GM19328 (cell line): ENCODE results near the gene ESRP2.
A peak's percentile ranks its signal among the peaks of the same experiment; 100 is the strongest.

ENCODE experiments used
- ATAC-seq: cut with Tn5 transposase; IDR thresholded peaks from one replicate; pipeline ENCODE4 v1.9.1; 2021; ENCODE audit warnings: mild to moderate bottlenecking, moderate library complexity; ENCODE audit not compliant: unreplicated experiment

ESRP2 gene

DNA sequence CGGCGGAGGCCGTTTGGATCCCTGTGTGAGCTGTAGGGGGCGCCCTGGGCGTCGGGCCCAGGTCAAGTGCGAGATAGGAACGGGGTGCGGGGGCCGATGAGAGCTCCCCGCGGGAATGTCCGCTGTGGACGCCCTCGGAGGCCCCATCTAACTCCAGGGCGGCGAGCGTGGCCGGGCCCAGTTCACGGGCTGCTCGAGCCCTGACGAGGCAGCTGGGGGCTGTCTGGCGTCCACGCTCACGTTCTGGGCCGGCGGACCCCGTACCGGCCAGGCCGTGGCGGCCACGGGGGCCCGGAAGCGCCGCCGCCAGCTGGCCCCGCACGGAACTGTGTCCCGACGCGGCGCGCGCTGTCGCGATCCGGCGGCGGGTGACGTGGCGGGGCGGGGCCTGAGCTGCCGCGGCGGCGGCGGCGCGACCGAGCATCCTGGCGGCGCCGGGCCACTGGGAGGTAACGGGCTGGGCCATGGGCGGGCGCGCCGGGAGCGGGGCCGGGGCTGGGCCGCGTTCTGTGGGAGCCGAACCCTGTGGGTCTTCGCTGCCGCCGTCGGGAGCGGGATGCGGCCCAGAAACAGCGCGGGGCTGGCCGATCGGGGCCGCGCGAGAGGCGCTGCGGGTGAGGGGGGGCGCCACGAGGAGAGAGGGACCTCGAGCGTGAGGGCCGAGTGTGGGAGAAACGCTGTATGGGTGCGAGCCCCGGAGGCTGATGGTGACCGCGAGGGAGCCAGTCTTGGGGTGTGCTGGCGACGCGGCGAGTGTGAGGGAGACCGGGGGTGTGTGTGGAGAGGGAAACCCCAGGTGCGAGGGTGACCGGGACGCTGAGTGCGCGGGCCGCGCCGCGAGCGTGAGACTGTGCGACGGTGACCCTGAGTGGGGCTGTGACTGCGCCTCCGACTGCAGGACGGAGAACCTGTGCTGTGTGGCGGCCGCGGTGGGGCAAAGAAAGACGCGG lies 28.5 kb upstream of the ESRP2 start, which contains the start of gene SLC7A6:
SLC7A6 (plus strand) TSS at position 399 of the 950 bp plus-strand sequence. CDS start 10,201 bp downstream, outside the sequence.
- peak; percentile 52 for ATAC-seq

DNA sequence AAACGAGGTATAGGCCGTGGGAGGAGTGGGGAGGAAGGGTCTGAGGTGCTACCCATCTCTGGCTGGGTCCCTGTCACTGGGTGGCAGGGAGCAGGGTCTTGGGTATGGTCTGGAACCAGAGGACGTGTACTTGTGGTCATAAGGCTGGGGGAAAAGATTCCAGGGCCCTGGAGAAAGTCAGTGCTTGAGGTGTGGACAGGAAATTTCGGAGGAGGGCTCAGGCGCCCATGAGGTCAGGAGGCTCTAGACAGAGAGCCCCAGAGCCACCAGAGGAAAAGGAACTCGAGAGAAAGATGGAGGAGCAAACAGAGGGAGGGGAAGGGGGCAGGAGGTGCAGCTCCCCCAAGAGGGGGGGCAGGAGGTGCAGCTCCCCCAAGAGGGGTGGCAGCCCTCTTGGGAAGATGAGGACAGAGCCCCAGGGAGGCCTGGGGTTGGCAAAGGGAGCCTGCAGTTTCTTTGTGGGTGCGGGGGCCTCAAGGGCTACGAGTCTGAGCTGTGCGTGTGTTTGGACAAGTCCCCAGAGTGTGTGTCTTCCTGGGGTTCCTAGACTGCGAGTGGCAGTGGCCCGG lies 27.7 kb upstream of the ESRP2 start:
- peak; percentile 6 for ATAC-seq

DNA sequence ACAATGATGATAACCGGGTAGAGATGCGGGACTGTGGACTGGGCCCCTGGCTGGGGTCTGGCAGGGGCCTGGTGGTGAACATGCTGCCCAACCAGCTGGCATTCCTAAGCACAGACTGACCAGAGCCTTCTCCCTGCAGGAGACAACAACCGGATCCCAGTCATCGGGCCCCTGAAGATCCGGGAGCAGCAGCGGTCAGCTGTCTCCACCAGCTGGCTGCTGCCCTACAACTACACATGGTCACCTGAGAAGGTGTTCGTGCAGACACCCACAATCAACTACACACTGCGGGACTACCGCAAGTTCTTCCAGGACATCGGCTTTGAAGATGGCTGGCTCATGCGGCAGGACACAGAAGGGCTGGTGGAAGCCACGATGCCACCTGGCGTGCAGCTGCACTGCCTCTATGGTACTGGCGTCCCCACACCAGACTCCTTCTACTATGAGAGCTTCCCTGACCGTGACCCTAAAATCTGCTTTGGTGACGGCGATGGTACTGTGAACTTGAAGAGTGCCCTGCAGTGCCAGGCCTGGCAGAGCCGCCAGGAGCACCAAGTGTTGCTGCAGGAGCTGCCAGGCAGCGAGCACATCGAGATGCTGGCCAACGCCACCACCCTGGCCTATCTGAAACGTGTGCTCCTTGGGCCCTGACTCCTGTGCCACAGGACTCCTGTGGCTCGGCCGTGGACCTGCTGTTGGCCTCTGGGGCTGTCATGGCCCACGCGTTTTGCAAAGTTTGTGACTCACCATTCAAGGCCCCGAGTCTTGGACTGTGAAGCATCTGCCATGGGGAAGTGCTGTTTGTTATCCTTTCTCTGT lies 23.3 kb upstream of the ESRP2 start:
- no peak for ATAC-seq

DNA sequence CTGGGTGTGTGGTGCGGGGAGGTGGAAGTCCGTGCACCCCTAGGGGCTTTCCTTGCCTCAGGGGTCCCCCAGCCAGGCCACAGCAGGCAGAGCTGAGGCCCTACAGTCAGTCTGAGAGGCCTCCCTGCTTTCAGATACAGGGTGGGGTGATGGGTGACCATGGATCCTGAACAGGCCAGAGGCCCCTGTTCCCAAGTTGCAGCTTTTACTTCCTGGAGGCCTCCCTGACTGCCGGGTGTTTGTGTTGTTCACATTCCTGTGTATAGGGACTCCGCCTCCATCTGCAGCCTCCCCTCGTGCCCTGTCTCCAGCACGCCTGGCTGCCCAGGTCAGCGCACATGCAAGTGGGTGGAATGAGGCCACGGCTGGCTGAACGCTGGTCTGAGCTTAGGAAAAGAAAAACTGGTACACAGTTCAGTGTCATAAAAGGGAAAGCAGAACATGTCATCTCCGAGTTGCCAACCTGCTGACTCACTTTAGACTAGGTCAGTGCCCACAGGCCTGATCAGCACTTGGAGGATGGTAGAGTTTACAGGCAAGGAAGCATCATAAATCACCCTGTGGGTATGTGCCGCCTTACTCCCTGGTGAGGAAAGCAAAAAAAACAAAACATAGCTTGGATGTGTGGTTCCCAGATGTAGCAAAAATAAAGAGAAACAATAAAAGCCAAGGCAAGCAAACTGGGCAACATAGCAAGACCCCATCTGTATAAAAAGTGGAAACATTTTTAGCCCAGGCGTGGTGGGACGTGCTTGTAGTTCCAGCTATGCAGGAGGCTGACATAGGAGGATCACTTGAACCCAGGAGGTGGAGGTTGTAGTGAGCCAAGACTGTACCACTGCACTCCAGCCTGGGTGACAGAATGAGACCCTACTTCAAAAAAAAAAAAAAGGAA lies 22.2 kb upstream of the ESRP2 start:
- no peak for ATAC-seq

DNA sequence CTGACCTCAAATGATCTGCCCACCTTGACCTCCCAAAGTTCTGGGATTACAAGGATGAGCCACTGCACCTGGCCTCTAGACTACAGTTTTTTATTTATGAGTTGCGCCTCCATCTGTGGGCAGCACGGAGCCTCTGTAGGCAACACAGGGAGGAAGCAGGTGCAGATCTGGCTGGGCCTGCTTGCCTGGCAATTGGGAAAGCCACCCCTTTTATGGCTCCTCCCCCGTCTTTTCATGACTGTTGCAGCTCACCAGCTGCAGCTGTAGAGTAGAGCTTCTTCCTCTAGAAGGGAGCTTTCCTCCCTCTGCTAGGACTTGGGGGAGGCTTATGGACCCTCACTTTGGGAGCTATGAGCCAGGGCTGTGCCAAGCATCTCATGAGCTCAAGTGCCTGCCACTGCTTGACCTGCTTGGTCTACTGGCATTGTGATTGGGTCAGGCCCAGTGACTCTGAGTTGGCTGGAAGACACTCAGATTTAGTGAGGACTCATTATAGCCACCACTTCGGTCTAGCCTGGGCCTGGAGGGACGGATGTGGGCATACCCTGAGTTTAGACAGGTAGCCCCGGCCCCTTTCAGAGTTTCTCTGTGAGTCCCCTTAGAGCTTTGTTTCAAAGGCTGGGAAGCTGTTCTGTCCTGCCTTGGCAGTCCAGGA lies 21.5 kb upstream of the ESRP2 start:
- ATAC-seq = no peak

DNA sequence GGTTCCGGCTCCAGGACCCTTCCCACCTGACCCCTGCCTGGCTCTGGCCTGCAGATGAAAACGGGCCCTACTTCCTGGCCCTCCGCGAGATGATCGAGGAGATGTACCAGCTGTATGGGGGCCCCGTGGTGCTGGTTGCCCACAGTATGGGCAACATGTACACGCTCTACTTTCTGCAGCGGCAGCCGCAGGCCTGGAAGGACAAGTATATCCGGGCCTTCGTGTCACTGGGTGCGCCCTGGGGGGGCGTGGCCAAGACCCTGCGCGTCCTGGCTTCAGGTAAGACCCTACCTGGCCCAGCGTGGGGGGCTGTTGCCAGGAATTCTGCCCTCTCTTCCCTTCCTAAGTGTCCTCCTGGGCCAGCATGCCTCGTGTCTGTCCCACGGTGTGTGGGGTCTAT lies 19.8 kb upstream of the ESRP2 start:
- no peak for ATAC-seq

DNA sequence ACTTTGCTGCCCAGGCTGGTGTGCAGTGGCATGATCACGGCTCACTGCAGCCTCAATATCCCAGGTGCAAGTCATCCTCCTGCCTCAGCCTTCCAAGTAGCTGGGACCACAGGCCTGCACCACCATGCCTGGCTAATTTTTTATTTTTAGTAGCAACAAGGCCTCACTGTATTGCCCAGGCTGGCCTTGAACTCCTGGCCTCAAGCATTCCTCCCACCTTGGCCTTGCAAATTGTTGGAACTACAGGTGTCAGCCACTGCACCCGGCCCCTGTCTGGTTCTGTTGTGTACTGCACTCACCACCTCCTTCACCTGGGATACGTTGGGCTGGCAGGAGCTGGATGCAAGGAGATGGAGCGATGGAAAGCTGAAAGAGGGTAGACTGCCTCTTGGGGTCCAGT lies 17.8 kb upstream of the ESRP2 start:
- ATAC-seq = no peak

DNA sequence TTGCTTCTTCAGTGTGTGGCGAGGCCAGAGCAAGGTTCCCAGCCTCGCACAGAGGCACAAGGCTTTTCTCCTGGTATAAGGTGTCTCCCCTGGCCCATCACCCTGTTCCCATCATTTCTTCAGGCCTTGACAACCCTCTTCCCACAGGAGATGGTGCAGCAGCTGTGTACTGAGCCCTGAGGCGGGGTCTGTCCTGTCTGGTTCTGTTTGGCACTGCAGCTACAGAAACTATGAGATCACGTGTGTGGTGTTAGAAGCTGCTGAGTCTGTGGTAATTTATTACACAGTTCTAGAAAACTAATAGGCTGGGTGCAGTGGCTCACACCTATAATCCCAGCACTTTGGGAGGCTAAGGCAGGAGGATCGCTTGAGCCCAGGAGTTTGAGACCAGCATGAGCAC lies 16.5 kb upstream of the ESRP2 start:
- no peak for ATAC-seq

DNA sequence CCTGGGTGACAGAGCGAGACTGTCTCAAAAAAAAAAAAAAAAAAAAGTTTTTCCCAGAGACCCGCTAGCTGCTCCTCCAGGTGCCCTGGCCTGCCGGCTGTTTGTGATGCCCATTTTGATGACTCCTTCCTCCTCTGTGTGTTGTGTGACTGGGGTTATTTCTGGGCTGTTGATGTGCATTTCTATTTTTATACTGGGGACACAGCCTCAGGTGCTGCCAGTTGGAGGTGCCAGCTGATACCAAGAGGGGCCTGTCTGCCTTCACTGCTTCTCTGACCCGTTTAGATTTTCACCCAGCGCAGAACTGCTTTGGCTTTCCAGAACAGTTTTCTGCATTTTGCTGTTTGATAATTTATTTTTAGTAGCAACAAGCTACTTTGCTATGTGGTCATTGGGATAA lies 15.9 kb upstream of the ESRP2 start:
- ATAC-seq = no peak

DNA sequence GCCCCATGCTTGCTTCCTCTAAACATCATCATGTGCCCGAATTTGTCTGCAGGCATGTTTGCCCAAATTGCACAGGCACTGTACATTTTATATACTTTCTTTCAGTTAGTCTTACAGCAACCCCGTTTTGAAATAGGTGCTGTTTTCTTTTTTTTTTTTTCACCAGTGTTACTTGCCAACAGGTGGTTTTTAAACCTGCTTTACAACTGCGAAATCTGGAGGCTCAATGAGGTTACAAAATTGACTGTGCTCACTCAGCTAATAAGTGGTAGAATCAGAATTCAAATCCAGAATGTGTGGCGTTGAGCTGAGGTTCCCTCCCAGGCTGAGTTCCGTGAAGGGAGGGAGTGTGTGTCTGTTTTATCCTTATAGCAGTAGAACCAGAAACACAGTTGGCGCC lies 15.0 kb upstream of the ESRP2 start:
- ATAC-seq = no peak

DNA sequence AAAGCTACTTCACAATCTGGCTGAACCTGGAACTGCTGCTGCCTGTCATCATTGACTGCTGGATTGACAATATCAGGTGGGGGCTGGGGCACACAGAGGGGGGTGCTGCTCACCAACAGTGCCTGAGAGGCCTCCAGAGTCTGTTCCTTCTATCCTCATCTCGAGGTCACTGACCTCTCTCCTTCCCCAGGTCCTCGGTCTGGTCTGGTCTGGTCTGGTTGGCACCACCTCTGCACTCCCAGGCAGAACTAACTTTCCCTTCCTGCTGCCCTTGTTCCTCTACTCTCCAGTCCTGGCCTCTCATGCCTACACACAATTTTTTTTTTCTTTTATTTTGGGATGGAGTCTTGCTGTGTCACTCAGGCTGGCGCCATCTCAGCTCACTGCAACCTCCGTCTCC lies 13.4 kb upstream of the ESRP2 start:
- ATAC-seq = no peak

DNA sequence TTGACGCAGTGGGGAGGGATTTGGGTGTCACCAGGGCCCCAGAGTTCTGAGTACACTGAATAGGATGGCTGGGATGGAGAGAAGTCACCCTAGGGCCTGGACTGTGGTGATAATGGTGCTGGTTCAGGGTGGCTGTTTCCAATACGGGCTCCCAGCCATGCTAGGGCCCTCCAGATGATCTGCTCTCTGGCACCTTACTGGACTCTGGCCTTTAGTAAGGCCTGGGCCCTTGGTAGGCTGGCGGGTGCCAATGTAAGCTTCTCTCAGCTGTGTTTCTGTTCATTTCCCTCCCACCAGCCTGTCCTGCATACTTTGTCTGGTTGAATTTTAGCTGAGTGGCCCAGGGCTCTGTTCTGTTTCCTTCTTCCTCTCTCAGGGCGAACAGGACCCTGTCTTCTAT lies 12.0 kb upstream of the ESRP2 start:
- ATAC-seq = no peak

DNA sequence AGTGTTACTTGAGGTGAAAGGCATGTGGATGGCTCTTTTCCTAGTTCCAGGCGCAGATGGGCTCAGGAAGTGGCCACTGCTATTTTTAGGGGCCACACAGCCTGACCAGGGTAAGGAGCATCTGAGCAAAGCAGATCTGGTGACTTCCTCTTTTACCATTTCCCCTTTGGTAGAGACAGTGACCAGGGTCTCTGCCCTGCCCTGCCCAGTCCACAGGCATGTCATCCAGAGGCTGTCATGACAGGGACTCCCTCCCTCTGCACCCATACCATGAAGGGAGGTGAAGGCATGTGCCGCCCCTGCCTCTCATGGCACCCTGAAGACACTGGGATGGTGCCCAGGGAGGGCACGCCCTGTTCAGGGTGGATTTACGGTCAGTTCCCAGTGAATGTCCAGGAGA lies 11.5 kb upstream of the ESRP2 start:
- ATAC-seq = no peak

DNA sequence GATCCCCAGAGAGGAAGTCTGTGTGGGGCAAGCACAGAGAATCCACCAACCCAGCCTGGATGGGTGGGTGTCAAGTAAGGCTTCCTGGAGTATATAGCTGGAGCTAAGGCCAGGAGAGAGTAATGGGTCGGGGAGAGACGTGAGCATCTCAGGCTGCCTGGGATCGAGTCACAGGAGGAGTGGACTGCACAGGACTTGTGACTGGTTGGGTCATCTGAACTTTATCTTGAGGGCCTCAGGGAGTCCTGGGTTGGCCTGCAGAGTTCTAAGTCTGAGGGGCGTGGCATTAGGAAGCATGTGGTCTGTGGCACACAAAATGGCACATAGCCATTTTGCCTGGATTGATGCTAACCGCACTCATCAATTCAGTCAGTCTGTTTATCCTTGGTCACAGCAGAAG lies 10.7 kb upstream of the ESRP2 start:
- ATAC-seq = no peak

DNA sequence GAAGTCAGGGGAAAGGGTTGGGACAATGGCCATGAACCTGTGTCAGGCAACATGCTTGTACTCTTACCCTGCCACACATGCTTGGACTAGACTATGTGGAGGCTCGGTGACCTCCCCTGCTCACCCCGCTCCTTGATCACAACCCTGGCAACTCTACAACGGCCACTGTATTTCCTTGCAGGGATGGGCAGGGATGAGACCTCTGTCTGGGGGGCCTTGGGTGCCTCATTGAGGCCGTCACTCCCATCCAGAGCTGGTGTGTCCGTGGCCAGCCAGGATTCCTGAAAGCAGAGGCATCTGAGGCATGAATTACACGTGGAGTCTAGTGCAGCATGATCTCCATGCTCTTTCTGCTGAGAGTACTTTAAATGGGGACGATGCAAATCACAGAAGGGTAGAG lies 10.2 kb upstream of the ESRP2 start:
- ATAC-seq = no peak

DNA sequence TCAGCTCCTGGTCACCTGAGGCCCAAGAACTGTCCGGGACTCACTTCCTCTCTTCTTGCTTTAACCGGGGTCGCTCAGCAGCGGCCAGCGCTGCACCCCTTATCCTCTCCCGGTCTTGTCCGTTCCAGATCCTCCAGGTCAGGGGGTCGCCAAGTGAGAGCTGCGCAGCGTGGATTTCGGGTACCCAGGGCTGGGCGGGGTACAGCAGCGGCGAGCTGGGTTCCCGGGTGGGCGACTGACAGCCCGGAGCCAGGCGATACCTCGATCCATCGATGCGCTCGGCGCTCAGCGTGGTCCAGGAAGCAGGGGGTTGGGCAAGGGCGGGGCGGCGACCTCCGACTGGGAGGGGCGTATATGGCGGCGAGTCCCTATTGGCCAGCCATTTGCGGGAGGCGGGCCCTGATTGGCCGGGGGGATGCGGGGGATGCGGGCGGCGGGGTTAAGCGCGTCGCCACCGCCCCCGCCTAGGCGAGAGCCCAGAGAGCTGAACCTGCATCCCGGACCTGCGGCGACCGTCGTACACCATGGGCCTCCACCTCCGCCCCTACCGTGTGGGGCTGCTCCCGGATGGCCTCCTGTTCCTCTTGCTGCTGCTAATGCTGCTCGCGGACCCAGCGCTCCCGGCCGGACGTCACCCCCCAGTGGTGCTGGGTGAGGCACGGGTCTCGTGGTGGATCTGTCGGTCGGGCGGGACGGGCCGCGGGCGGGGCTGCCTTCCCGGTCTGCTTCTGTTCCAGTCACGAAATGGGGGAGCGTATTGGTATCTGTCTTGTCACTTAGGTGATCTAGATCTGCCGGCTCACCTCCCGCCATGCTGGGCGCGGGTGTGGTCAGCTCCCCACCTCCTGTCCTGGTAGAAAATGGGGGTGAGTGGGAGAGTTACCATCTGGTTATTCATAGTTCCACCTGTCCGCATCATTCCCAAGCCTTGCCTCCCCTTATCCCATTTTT lies 9.3 kb upstream of the ESRP2 start, which contains the start of gene PLA2G15:
PLA2G15 (plus strand) TSS at position 471 of the 951 bp plus-strand sequence; CDS start at position 525, 54 bp downstream.
- ATAC-seq = peak; percentile 90

DNA sequence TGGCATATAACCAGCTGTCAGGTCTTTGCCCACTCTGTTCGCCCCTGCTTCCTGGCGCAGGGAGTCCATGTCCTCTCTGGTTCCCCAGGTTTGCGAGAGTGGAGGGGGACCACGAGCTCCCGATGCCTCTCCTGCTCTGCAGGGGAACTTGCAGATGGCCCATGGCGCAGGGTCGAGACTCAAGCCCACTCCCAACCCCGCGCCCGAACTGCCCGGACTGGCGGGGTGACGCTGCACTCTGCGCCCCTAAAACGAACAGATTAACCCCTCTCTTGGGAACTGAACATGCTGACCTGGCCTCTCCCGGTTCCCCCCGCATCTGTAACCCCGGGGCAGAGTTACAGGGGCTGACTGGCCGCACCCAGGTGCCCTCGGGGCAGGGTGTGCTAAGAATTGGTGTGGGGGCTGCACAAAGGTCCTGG lies 8.6 kb upstream of the ESRP2 start:
- no peak for ATAC-seq

DNA sequence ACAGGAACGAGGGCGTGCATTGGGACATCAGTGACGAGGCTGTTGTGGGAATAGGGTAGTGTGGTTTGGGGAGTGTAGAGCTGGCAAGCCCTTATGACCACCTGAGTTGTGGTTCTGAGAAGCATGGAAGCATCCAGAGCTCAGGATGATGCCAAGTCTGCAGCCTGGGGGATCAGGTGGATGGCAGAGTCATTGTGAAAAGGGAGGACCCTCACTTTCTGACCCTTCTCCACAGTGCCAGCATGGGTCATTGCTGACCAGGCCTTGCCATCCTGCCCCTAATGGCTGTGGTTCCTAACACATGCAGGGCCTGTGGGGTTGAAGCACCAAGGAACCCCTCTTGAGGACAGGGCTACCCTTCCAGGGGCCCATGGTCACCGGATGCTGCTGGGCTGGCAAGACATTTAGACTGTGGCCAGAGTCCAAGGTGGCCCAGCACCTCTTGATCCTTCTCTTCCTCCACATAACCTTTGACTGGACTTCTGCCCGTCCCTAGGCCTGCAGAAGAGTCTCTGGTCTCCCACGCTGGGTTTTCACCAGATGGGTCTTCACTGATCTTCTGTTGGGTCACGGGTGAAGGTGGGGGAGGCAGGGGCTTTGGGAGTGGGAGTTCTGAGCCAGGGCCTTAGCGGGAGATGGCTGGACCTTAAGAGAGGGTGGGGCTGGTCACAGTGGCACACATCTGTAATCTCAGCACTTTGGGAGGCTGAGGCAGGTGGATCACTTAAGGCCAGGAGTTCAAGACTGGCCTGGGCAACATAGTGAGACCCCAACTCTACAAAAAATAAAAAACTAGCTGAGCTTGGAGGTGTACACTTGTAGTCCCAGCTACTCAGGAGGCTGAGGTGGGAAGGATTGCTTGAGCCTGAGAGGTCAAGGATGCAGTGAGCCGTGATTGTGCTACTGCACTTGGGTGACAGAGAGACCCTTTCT lies 7.3 kb upstream of the ESRP2 start:
- ATAC-seq = no peak
